Gastrocnemius medialis (tissue), 4 donors: ENCODE results near the gene TTL. TPM values are rescaled to one million over a fixed set of nuclear protein-coding genes. Genes with fewer than 3 reads are reported as not detected.
A peak's percentile ranks its signal among the peaks of the same experiment; 100 is the strongest.

Source experiments
- ATAC-seq, 2 donors: fragments of 150-250 bp; one replicate each; pipeline ENCODE4 v1.9.1; 2016
- DNase-seq, 2 donors: peaks; one replicate each; pipeline ENCODE4 v3.0.0-alpha.2; 2019
- H3K27ac ChIP-seq, 4 donors: fragments of 200-600 bp; sonication (generic); 1 replicate in 1 of 4; 2 replicates in 3 of 4; pipeline ENCODE4 v1.5.1; 2016 to 2018; ENCODE audit warnings: mild to moderate bottlenecking in 2 of 4, moderate library complexity in 1 of 4
- H3K27me3 ChIP-seq, 3 donors: fragments of 200-600 bp; sonication (generic) in 2 of 3; 1 replicate in 1 of 3; 2 replicates in 2 of 3; pipeline versions ENCODE4 v1.5.1 to v1.6.0; 2016 to 2019; ENCODE audit warnings: mild to moderate bottlenecking in 1 of 3, moderate library complexity in 1 of 3
- H3K36me3 ChIP-seq, 2 donors: fragments of 200-600 bp; sonication (generic) in 1 of 2; one replicate each; pipeline ENCODE4 v1.5.1; 2017 to 2018
- H3K4me1 ChIP-seq, 2 donors: fragments of 200-600 bp; sonication (generic) in 1 of 2; one replicate each; pipeline ENCODE4 v1.5.1; 2016 to 2017; ENCODE audit warnings: mild to moderate bottlenecking in 2 of 2
- H3K4me3 ChIP-seq, 4 donors: fragments of 200-600 bp; sonication (generic) in 3 of 4; 1 replicate in 1 of 4; 2 replicates in 3 of 4; pipeline ENCODE4 v1.5.1; 2016 to 2019; ENCODE audit warnings: mild to moderate bottlenecking in 2 of 4
- H3K9me3 ChIP-seq, 3 donors: fragments of 200-600 bp; sonication (generic) in 2 of 3; 1 replicate in 1 of 3; 2 replicates in 2 of 3; pipeline ENCODE4 v1.5.1; 2016 to 2019
- POLR2A ChIP-seq, 2 donors: fragments of 450-650 bp; IDR thresholded peaks; one replicate each; pipeline ENCODE4 v1.6.1; 2017; ENCODE audit warnings: antibody characterized with exemption in 2 of 2, mild to moderate bottlenecking in 2 of 2, moderate library complexity in 2 of 2
- in situ Hi-C, 4 donors: fragments of 200-750 bp; cut with MboI; loops; one replicate each; pipeline versions ENCODE4 v1.15.0 to v1.8.0; 2017; ENCODE audit warnings: low sequenced_read_pairs in 4 of 4
- intact Hi-C: fragments of 100-400 bp; cut with DNase I; formaldehyde crosslinking; loops from one replicate; pipeline ENCODE4 v1.15.1; 2023; ENCODE audit warnings: low total_unique reads
- total RNA-seq, 4 donors: library from RNA; depleted of rRNA; stranded (reverse); fragments of >200 nt; gene quantifications; one replicate each; pipeline versions ENCODE4 v1.1.0 to v1.2.3, GENCODE V29; 2016
- TF ChIP-seq, protein P1 (sequence below), 5 experiments: fragments of 450-650 bp in 3 of 5; fragments of 200-600 bp in 2 of 5; sonication (generic) in 2 of 5; IDR thresholded peaks in 4 of 5; conservative IDR thresholded peaks in 1 of 5; 1 replicate in 4 of 5; 2 replicates in 1 of 5; pipeline ENCODE4 v1.5.1; 2016 to 2019; ENCODE audit warnings: antibody characterized with exemption in 5 of 5, mild to moderate bottlenecking in 3 of 5, moderate library complexity in 3 of 5

TTL gene
- total RNA-seq, 4 donors from 2014 or later: 33.0 to 61.0 (median 46.5) TPM

- intact Hi-C loops: no loop called here
- Histone ChIP-seq H3K9me3 (no peaks in the 10 kb centered on the region), H3K4me3 (no peak overlapping the region), H3K27me3 (no peaks in the 10 kb centered on the region), H3K36me3 (peaks cover 6 to 94% of the 10 kb centered on the region in 2 donors), H3K27ac (no peak overlapping the region), H3K4me1 (no peaks in the 10 kb centered on the region)
- DNase-seq (no peak), ATAC-seq (no peak)
- TF ChIP-seq, protein P1, sequence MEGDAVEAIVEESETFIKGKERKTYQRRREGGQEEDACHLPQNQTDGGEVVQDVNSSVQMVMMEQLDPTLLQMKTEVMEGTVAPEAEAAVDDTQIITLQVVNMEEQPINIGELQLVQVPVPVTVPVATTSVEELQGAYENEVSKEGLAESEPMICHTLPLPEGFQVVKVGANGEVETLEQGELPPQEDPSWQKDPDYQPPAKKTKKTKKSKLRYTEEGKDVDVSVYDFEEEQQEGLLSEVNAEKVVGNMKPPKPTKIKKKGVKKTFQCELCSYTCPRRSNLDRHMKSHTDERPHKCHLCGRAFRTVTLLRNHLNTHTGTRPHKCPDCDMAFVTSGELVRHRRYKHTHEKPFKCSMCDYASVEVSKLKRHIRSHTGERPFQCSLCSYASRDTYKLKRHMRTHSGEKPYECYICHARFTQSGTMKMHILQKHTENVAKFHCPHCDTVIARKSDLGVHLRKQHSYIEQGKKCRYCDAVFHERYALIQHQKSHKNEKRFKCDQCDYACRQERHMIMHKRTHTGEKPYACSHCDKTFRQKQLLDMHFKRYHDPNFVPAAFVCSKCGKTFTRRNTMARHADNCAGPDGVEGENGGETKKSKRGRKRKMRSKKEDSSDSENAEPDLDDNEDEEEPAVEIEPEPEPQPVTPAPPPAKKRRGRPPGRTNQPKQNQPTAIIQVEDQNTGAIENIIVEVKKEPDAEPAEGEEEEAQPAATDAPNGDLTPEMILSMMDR (IDR thresholded peaks at IDR 0.05 in 4 of 5, conservative IDR thresholded peaks at IDR 0.05 in 1 of 5): no peak
- TF ChIP-seq POLR2A (IDR thresholded peaks at IDR 0.05): no peak
- in situ Hi-C loops: no loop called here
Observed at GRCh38 chr2:112572005-112572404, 90.0 kb downstream of the TTL start.

DNA sequence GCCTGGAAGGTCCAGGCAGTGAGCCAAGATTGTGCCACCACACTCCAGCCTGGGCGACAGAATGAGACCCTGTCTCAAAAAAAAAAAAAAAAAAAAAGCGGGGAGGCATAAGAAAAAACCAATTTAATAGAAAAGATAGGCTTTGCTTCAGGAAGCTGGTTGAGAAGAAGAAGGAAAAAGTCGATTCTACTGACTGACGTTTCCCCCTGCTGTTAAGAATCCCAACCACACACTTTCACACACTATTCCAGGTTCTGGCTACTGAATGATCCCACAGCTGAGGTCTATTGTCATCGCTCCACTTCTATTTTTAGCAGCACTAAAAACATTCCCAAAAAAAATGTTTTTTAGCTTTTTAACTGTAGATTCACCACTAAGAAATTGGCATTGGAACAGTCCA is 95.8 kb downstream of the TTL start:
- no peak for ATAC-seq
- no peak for TF ChIP-seq POLR2A (IDR thresholded peaks at IDR 0.05)
- peaks cover 5 to 7% of the 10 kb centered on the region in 2 donors for H3K4me1 ChIP-seq
- intact Hi-C loops (no loop called here), in situ Hi-C loops (loop anchor here in 1 of 4 donors (25.0 kb wide), 1 partner anchor 315 kb away; the partner anchor contains the start of gene ZC3H8)
- H3K4me3 ChIP-seq: no peak overlapping the region
- no peak for DNase-seq
- peaks cover 0 to 39% of the 10 kb centered on the region in 2 donors for H3K36me3 ChIP-seq
- no peaks in the 10 kb centered on the region for H3K9me3 ChIP-seq
- H3K27me3 ChIP-seq: no peaks in the 10 kb centered on the region
- H3K27ac ChIP-seq: no peak overlapping the region

DNA sequence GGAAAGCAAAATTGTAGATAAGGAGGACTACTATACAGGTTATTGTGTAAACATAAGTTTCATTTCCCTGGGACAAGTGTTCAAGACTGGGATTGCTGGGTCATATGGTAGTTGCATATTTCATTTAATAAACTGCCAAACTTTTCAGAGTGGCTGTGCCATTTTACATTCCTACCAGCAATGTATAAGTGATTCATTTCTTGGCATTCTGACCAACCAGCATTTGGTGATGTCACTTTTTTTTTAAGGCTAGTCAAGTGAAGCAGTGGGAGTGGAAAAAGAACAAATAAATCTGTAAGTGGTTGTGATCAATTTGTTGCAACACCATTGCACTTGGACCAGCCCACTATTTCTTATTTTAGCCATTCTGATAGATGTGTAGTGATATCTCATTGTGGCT is 97.3 kb downstream of the TTL start:
- DNase-seq: no peak
- TF ChIP-seq, protein P1 (IDR thresholded peaks at IDR 0.05 in 4 of 5, conservative IDR thresholded peaks at IDR 0.05 in 1 of 5): no peak
- no peak for TF ChIP-seq POLR2A (IDR thresholded peaks at IDR 0.05)

GRCh38 chr2:112580084-112580483 is 98.1 kb downstream of the TTL start:
- no peaks in the 10 kb centered on the region for H3K27me3 ChIP-seq
- in situ Hi-C loops: loop anchor here (5.0 to 25.0 kb wide), 3 partner anchors 95 to 318 kb away; partner anchors contain the start of genes TTL (in 3 of the 4) and ZC3H8 (in 1 of the 4)
- no peak for ATAC-seq

More for the DNA sequence above, 97.3 kb downstream of the TTL start:
- Histone ChIP-seq H3K36me3 (peaks cover 0 to 24% of the 10 kb centered on the region in 2 donors), H3K4me3 (no peak overlapping the region), H3K27me3 (no peaks in the 10 kb centered on the region), H3K9me3 (no peaks in the 10 kb centered on the region), H3K4me1 (peaks cover 12 to 17% of the 10 kb centered on the region in 2 donors), H3K27ac (no peak overlapping the region)
- intact Hi-C loops: no loop called here
- in situ Hi-C loops: loop anchor here in 1 of 4 donors (25.0 kb wide), 1 partner anchor 317 kb away; the partner anchor contains the start of gene ZC3H8
- ATAC-seq: no peak

DNA sequence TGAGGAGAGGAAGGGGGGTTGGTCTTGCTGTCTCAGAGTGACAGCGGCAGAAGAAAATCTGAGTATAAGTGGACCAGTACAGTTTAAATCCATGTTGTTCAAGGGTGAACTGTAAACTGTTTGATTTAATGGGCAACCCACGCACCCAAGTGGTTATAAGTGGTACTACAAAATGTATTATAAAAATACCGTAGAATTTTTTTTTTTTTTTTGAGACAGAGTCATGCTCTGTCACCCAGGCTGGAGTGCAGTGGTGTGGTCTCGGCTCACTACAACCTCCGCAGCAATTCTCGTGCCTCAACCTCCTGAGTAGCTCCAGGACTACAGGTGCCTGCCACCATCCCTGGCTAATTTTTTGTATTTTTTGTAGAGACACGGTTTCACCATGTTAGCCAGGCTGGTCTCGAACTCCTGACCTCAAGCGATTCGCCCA is 100.4 kb downstream of the TTL start:
- TF ChIP-seq POLR2A (IDR thresholded peaks at IDR 0.05): no peak
- TF ChIP-seq, protein P1 (IDR thresholded peaks at IDR 0.05 in 4 of 5, conservative IDR thresholded peaks at IDR 0.05 in 1 of 5): peak; percentile 31 to 66 (median 63)
- Histone ChIP-seq H3K36me3 (peaks cover 0 to 16% of the 10 kb centered on the region in 2 donors), H3K4me1 (peaks cover 23 to 29% of the 10 kb centered on the region in 2 donors), H3K4me3 (no peak overlapping the region), H3K27me3 (no peaks in the 10 kb centered on the region), H3K9me3 (no peaks in the 10 kb centered on the region), H3K27ac (peak overlapping the region in 2 of 4 donors; percentile 93 to 94)
- in situ Hi-C loops: loop anchor here (5.0 to 25.0 kb wide), 3 partner anchors 98 to 320 kb away; partner anchors contain the start of genes TTL (in 3 of the 4) and ZC3H8 (in 1 of the 4)
- peak in 1 of 2 donors; percentile 8 for ATAC-seq
- DNase-seq: no peak
- intact Hi-C loops: loop anchor here (2.0 kb wide), 1 partner anchor 40 kb away; the partner anchor contains the start of gene POLR1B

More at GRCh38 chr2:112580084-112580483, 98.1 kb downstream of the TTL start:
- Histone ChIP-seq H3K9me3 (no peaks in the 10 kb centered on the region), H3K4me3 (no peak overlapping the region), H3K27ac (no peak overlapping the region), H3K36me3 (peaks cover 0 to 15% of the 10 kb centered on the region in 2 donors), H3K4me1 (peaks cover 13 to 21% of the 10 kb centered on the region in 2 donors)
- TF ChIP-seq POLR2A (IDR thresholded peaks at IDR 0.05): no peak
- TF ChIP-seq, protein P1 (IDR thresholded peaks at IDR 0.05 in 4 of 5, conservative IDR thresholded peaks at IDR 0.05 in 1 of 5): no peak
- DNase-seq: no peak
- intact Hi-C loops: no loop called here
